IMR-90 (cell line): ENCODE data around the gene TMEM114. TPM values are rescaled to one million over a fixed set of nuclear protein-coding genes. Genes with fewer than 3 reads are reported as not detected.

Source experiments
- ATAC-seq: fragments of 200-7000 bp; cut with Tn5 transposase; 2 replicates; pipeline ENCODE4 v1.9.1; 2020; ENCODE audit warnings: low read depth, mild to moderate bottlenecking, moderate library complexity
- BruUV-seq: library from RNA; stranded (reverse); fragments of 400-500 nt; replicated peaks from 2 replicates; lab custom pipeline; 2021; lab: Mats Ljungman, UMichigan
- CTCF ChIA-PET: fragments of 300-600 bp; formaldehyde crosslinking; extraction: SDS; loops from one replicate; lab custom pipeline; 2021; ENCODE audit warnings: antibody characterized with exemption; lab: Yijun Ruan, JAX
- POLR2A ChIA-PET: fragments of 300-600 bp; sonication (Branson Sonifier 250); formaldehyde crosslinking; loops from one replicate; lab custom pipeline; 2022; ENCODE audit warnings: antibody characterized with exemption; ENCODE audit not compliant: unreplicated experiment; lab: Charles Lee
- DNase-seq: peaks from one replicate; pipeline ENCODE4 v3.0.0; 2013
- H2AFZ ChIP-seq: replicated peaks from 2 replicates; pipeline ENCODE3; 2013; ENCODE audit warnings: low read length, mild to moderate bottlenecking; ENCODE audit not compliant: poor library complexity
- H2AK5ac ChIP-seq: 2 replicates; pipeline ENCODE4 v1.6.1; 2013; ENCODE audit warnings: low read depth, low read length, inconsistent platforms
- H2AK9ac ChIP-seq: replicated peaks from 2 replicates; pipeline ENCODE3; 2013; ENCODE audit warnings: mild to moderate bottlenecking, low read depth, low read length, moderate library complexity; ENCODE audit not compliant: poor library complexity
- H2BK120ac ChIP-seq: 2 replicates; pipeline ENCODE4 v1.6.1; 2013; ENCODE audit warnings: low read depth, low read length, inconsistent platforms
- H2BK15ac ChIP-seq: 3 replicates; pipeline ENCODE4 v1.6.1; 2013; ENCODE audit warnings: low read depth, low read length, inconsistent platforms
- H2BK20ac ChIP-seq: 2 replicates; pipeline ENCODE4 v1.6.1; 2013; ENCODE audit warnings: low read depth, mild to moderate bottlenecking, inconsistent platforms, low read length, moderate library complexity
- H2BK5ac ChIP-seq: 2 replicates; pipeline ENCODE4 v1.6.1; 2013; ENCODE audit warnings: mild to moderate bottlenecking, low read depth, low read length, inconsistent platforms; ENCODE audit not compliant: poor library complexity, severe bottlenecking
- H3K14ac ChIP-seq: replicated peaks from 2 replicates; pipeline ENCODE4 v1.6.1; 2013; ENCODE audit warnings: low read depth, low read length, inconsistent platforms
- H3K18ac ChIP-seq: 2 replicates; pipeline ENCODE4 v1.6.1; 2013; ENCODE audit warnings: low read depth, low read length, control low read depth
- H3K23ac ChIP-seq: 2 replicates; pipeline ENCODE4 v1.6.1; 2013; ENCODE audit warnings: low read depth, low read length, inconsistent platforms
- H3K27ac ChIP-seq: 2 replicates; pipeline ENCODE4 v1.5.1; 2013; ENCODE audit warnings: mild to moderate bottlenecking, control low read depth, low read length; ENCODE audit not compliant: insufficient read depth
- H3K27me3 ChIP-seq: 2 replicates; pipeline ENCODE4 v1.6.1; 2013; ENCODE audit warnings: low read length; ENCODE audit not compliant: control insufficient read depth, insufficient read depth
- H3K36me3 ChIP-seq: 2 replicates; pipeline ENCODE4 v1.6.1; 2013; ENCODE audit warnings: low read length, mixed read lengths; ENCODE audit not compliant: control insufficient read depth, insufficient read depth
- H3K4ac ChIP-seq: 2 replicates; pipeline ENCODE4 v1.6.1; 2013; ENCODE audit warnings: low read depth, low read length, inconsistent platforms
- H3K4me1 ChIP-seq: 2 replicates; pipeline ENCODE4 v1.6.1; 2013; ENCODE audit warnings: low read length, mixed read lengths; ENCODE audit not compliant: control insufficient read depth, insufficient read depth
- H3K4me2 ChIP-seq: 2 replicates; pipeline ENCODE4 v1.6.1; 2013; ENCODE audit warnings: low read depth, mild to moderate bottlenecking, control low read depth, low read length, moderate library complexity
- H3K4me3 ChIP-seq: 2 replicates; pipeline ENCODE4 v1.5.1; 2013; ENCODE audit warnings: low read depth, mild to moderate bottlenecking, control low read depth, low read length, moderate library complexity; ENCODE audit not compliant: insufficient read depth
- H3K56ac ChIP-seq: 2 replicates; pipeline ENCODE4 v1.6.1; 2013; ENCODE audit warnings: low read length, inconsistent platforms; ENCODE audit not compliant: insufficient read depth; ENCODE audit errors: extremely low read depth
- H3K79me1 ChIP-seq, 2 experiments: 2 replicates each; pipeline ENCODE4 v1.6.1; 2013; ENCODE audit warnings: low read length in 2 of 2, inconsistent platforms in 1 of 2, low read depth in 1 of 2
- H3K9ac ChIP-seq: 2 replicates; pipeline ENCODE4 v1.6.1; 2013; ENCODE audit warnings: low read depth, low read length, control low read depth
- H3K9me1 ChIP-seq: 2 replicates; pipeline ENCODE4 v1.6.1; 2013; ENCODE audit warnings: low read length, inconsistent platforms; ENCODE audit not compliant: insufficient read depth
- H3K9me3 ChIP-seq: 2 replicates; pipeline ENCODE4 v1.6.1; 2013; ENCODE audit warnings: low read length; ENCODE audit not compliant: control insufficient read depth, insufficient read depth
- H4K20me1 ChIP-seq: 2 replicates; pipeline ENCODE4 v1.6.1; 2013; ENCODE audit warnings: low read length, inconsistent platforms; ENCODE audit not compliant: insufficient read depth
- H4K5ac ChIP-seq: 2 replicates; pipeline ENCODE4 v1.6.1; 2013; ENCODE audit warnings: mild to moderate bottlenecking, low read depth, low read length, control low read depth
- H4K8ac ChIP-seq, 2 experiments: 2 replicates each; pipeline ENCODE4 v1.6.1; 2013; ENCODE audit warnings: low read depth in 2 of 2, low read length in 2 of 2, control low read depth in 1 of 2, inconsistent platforms in 1 of 2
- H4K91ac ChIP-seq: 2 replicates; pipeline ENCODE4 v1.6.1; 2013; ENCODE audit warnings: low read depth, low read length, inconsistent platforms; ENCODE audit not compliant: insufficient read depth
- BHLHE40 ChIP-seq: fragments of 150-350 bp; IDR thresholded peaks from 2 replicates; pipeline ENCODE4 v1.6.1; 2016; ENCODE audit warnings: mild to moderate bottlenecking, low read depth, low read length
- CHD1 ChIP-seq: IDR thresholded peaks from 2 replicates; pipeline ENCODE4 v1.6.1; 2012; ENCODE audit warnings: low read depth, low read length, improper control_type of control experiment
- ELK1 ChIP-seq: fragments of 150-350 bp; IDR thresholded peaks from 2 replicates; pipeline ENCODE4 v1.6.1; 2016; ENCODE audit warnings: low read depth, mild to moderate bottlenecking, low read length, moderate library complexity, borderline replicate concordance
- FOS ChIP-seq: fragments of 150-350 bp; IDR thresholded peaks from 2 replicates; pipeline ENCODE4 v1.6.1; 2016; ENCODE audit warnings: low read depth, low read length
- MXI1 ChIP-seq: IDR thresholded peaks from 2 replicates; pipeline ENCODE4 v1.6.1; 2012; ENCODE audit warnings: low read depth, mild to moderate bottlenecking, low read length, moderate library complexity, borderline replicate concordance
- RFX5 ChIP-seq: IDR thresholded peaks from 2 replicates; pipeline ENCODE4 v1.8.0; 2012; ENCODE audit warnings: low read depth, mild to moderate bottlenecking, low read length, moderate library complexity
- WGBS, 2 experiments: methylation state at CpG; one replicate each; pipeline versions ENCODE4 v1.1.5 to v1.1.7; 2013; ENCODE audit warnings: missing lambda C conversion rate in 2 of 2; ENCODE audit not compliant: insufficient read length in 1 of 2; ENCODE audit errors: extremely low coverage in 2 of 2; 5-methylcytosine and 5-hydroxymethylcytosine counted together
- dilution Hi-C: fragments of 300-500 bp; cut with HindIII; formaldehyde crosslinking; loops from one replicate; pipeline ENCODE4 v1.14.3; 2018; ENCODE audit warnings: low sequenced_read_pairs; ENCODE audit not compliant: unreplicated experiment
- in situ Hi-C: fragments of 300-500 bp; cut with MboI; formaldehyde crosslinking; loops from 3 replicates; pipeline ENCODE4 v1.14.3; 2019; ENCODE audit warnings: low sequenced_read_pairs, inconsistent platforms, mixed read lengths
- intact Hi-C: fragments of 100-400 bp; cut with micrococcal nuclease; formaldehyde crosslinking; loops from 2 replicates; pipeline ENCODE4 v1.10.0; 2022
- polyA plus RNA-seq, 3 experiments: library from polyadenylated mRNA; depleted of rRNA; stranded (reverse); fragments of >200 nt; gene quantifications; 2 replicates each; pipeline ENCODE4 v1.2.3, GENCODE V29; 2012; ENCODE audit warnings: low replicate concordance in 1 of 3
- total RNA-seq: library from RNA; depleted of rRNA; stranded (reverse); fragments of >200 nt; gene quantifications from 2 replicates; pipeline ENCODE4 v1.2.3, GENCODE V29; 2012

TMEM114 gene
- total and polyA plus RNA-seq, 2 of the 4 experiments (the other 2 are of a cell fraction) = not detected

GRCh38 chr16:8541868-8542267 is 48.4 kb downstream of the TMEM114 start:
- no peaks in the 10 kb centered on the region for H3K27me3 ChIP-seq
- no peak overlapping the region for H3K27ac ChIP-seq
- H3K18ac ChIP-seq = no peak overlapping the region
- no peak overlapping the region for H4K5ac ChIP-seq
- no peak overlapping the region for H2AK5ac ChIP-seq
- ChIA-PET CTCF (no interaction called here), POLR2A (no interaction called here)
- WGBS, 2 experiments = no CpG with 5 or more reads among the region's 4 CpGs
- no peak overlapping the region for H2BK20ac ChIP-seq
- H2BK5ac ChIP-seq = no peak overlapping the region
- no peak overlapping the region for H3K4me2 ChIP-seq
- no peak overlapping the region for H2BK15ac ChIP-seq
- no peaks in the 10 kb centered on the region for H3K9me3 ChIP-seq
- H3K79me1 ChIP-seq = no peaks in the 10 kb centered on the region
- H3K23ac ChIP-seq = no peak overlapping the region
- H3K36me3 ChIP-seq = no peaks in the 10 kb centered on the region
- H2BK120ac ChIP-seq = no peak overlapping the region
- H2AFZ ChIP-seq = no peak overlapping the region
- H4K91ac ChIP-seq = no peak overlapping the region
- H3K9ac ChIP-seq = no peak overlapping the region
- ATAC-seq = no peak
- no peak overlapping the region for H3K56ac ChIP-seq
- no peaks in the 10 kb centered on the region for H3K9me1 ChIP-seq
- H3K4ac ChIP-seq = no peak overlapping the region
- H3K4me1 ChIP-seq = no peaks in the 10 kb centered on the region
- intact Hi-C loops (no loop called here), dilution Hi-C loops (no loop called here), in situ Hi-C loops (no loop called here)
- H2AK9ac ChIP-seq = no peak overlapping the region
- no peak for DNase-seq
- H4K8ac ChIP-seq = no peak overlapping the region
- no peak for TF ChIP-seq CHD1
- TF ChIP-seq FOS = no peak
- no peak for TF ChIP-seq ELK1
- TF ChIP-seq BHLHE40 = no peak
- no peak for TF ChIP-seq RFX5
- no peak for TF ChIP-seq MXI1
- no peaks in the 10 kb centered on the region for H4K20me1 ChIP-seq
- BruUV-seq = no TSS peak
- H3K4me3 ChIP-seq = no peak overlapping the region
- H3K14ac ChIP-seq = no peak overlapping the region
